Measurements from ENCODE around the gene CFAP57. TPM values are rescaled to one million over a fixed set of nuclear protein-coding genes. Genes with fewer than 3 reads are reported as not detected.

The CFAP57 gene
- total RNA-seq, 2 donors from 2014 or later, result not detected

DNA sequence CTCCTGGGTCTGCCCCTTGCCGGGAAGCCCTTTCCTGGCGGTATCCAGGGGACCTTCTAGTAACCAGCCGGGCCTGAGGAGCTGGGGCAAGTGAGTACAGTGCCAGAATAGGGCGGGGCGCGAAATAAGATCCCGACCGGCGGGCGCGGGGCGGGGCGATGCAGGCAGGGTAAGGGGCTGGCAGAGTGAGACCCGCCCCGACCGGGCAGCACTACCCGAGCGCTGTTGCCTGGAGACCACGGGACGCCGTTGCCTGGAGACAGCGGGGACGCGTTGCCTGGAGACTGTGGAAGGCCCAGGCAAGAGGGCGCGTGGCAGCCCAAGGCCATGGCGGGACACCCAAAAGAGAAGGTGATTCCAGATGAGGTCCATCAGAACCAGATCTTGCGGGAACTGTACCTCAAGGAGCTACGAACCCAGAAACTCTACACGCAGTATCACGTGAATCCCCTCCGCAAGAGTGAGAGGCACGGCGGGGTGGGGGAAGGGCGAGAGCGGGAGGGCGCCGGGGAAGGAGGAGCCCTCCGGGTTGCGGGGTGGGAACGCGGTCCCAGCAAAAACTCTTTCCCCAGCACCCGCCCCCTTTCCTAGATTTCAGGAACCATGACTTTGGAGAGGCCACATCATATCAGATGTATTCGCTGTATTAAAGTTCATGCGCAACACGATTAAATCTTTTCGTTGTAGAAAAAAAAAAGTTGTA, 24.4 kb upstream of the CFAP57 start:
- no peak overlapping the region for H3K4me3 Mint-ChIP-seq
- H3K4me1 Mint-ChIP-seq, result peaks cover 3% of the 10 kb centered on the region
- H3K36me3 Mint-ChIP-seq (ENCODE audit: low read depth), result peaks cover 21% of the 10 kb centered on the region
- DNase-seq (no peak), ATAC-seq (peak; percentile 33)
- peaks cover 84% of the 10 kb centered on the region for H3K27me3 Mint-ChIP-seq
- no peak overlapping the region for H3K27ac Mint-ChIP-seq
- no peaks in the 10 kb centered on the region for H3K9me3 ChIP-seq (ENCODE audit: control insufficient read depth, low read length, poor library complexity, severe bottlenecking)

DNA sequence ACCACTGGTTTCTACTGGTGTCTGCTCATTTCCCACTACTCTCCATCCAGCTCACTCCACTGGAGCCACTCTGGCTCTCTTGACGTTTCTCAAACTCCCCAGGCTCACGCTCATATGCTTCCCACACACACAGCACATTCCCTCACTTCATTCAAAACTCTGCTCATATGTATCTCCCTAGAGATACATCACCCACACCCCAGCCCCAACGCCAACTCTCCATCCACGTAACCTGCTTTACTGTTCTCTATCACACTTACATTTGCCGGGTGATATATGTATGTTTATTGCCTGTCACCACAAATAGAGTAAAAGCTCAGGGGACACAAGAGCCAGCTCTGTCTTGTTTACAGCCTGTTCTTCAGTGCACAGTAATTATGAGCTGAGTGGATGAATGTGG, 22.2 kb upstream of the CFAP57 start:
- DNase-seq (no peak), ATAC-seq (no peak)
- no peak overlapping the region for H3K27ac Mint-ChIP-seq
- H3K4me3 Mint-ChIP-seq, result no peak overlapping the region
- peaks cover 12% of the 10 kb centered on the region for H3K36me3 Mint-ChIP-seq (ENCODE audit: low read depth)
- no peaks in the 10 kb centered on the region for H3K9me3 ChIP-seq (ENCODE audit: control insufficient read depth, low read length, poor library complexity, severe bottlenecking)
- peaks cover 3% of the 10 kb centered on the region for H3K4me1 Mint-ChIP-seq
- peaks cover 72% of the 10 kb centered on the region for H3K27me3 Mint-ChIP-seq

DNA sequence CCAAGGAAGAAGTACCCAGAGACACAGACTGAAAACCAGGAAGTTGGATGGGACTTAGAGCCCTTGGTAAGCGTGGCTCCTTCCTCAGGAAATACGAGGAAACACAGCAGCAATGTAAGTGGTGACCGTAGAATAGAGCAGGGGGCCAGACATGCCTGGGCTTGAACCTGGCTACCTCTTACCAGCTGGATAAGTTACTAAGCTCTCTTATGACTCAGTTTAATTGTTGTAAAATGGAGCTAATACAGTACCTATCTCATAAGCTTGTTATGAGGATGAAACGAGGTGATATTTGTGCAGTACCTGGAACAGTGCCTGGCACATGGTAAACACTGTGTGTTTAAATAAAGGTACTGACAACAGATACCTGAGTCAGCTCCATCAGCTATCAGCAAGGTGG, 19.3 kb upstream of the CFAP57 start:
- Mint-ChIP-seq H3K4me1 (peaks cover 6% of the 10 kb centered on the region), H3K27me3 (peaks cover 54% of the 10 kb centered on the region), H3K27ac (no peak overlapping the region), H3K4me3 (no peak overlapping the region), H3K36me3 (ENCODE audit: low read depth) (peaks cover 12% of the 10 kb centered on the region)
- no peak for DNase-seq
- ATAC-seq, result no peak
- H3K9me3 ChIP-seq (ENCODE audit: control insufficient read depth, low read length, poor library complexity, severe bottlenecking), result no peaks in the 10 kb centered on the region

DNA sequence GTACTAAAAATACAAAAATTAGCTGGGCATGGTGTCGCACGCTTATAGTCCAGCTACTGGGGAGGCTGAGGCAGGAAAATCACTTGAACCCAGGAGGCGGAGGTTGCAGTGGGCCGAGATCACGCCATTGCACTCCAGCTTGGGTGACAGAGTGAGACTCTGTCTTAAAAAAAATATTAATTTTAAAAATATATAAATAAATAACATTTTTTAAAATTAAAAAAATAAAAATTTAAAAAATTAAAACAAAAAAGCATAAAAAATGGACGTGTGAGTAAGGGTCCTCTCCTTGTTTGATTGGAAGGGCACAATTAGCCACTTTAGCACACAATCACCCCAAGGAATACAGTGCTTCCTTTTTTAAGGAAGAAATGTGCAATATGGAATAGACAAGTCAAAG, 18.7 kb upstream of the CFAP57 start:
- no peak overlapping the region for H3K27ac Mint-ChIP-seq
- H3K4me1 Mint-ChIP-seq, result peaks cover 5% of the 10 kb centered on the region
- no peak overlapping the region for H3K4me3 Mint-ChIP-seq
- H3K36me3 Mint-ChIP-seq (ENCODE audit: low read depth), result peaks cover 10% of the 10 kb centered on the region
- H3K9me3 ChIP-seq (ENCODE audit: control insufficient read depth, low read length, poor library complexity, severe bottlenecking), result no peaks in the 10 kb centered on the region
- peaks cover 51% of the 10 kb centered on the region for H3K27me3 Mint-ChIP-seq
- ATAC-seq (no peak), DNase-seq (no peak)

DNA sequence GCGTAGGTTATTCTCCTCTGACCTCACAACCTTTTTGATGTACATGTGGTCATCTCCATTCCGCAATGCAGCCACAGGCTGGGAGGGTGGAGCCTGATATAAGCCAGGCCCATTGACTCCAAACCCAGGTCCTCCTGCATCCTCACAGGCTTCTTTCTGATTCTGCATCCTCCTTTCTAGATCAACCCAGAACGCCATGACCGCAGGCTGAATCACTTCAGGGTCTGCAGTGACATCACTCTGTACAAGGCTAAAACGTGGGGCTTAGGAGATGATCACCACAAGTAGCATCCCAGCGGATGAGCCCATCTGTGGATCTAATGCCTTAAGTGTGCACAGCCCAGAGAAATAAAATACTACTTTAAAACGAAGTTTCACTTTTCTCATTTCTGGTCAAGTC, 16.1 kb upstream of the CFAP57 start:
- H3K27me3 Mint-ChIP-seq, result peaks cover 27% of the 10 kb centered on the region
- no peaks in the 10 kb centered on the region for H3K36me3 Mint-ChIP-seq (ENCODE audit: low read depth)
- no peak overlapping the region for H3K4me3 Mint-ChIP-seq
- ATAC-seq, result no peak
- no peaks in the 10 kb centered on the region for H3K9me3 ChIP-seq (ENCODE audit: control insufficient read depth, low read length, poor library complexity, severe bottlenecking)
- DNase-seq, result no peak
- peaks cover 2% of the 10 kb centered on the region for H3K4me1 Mint-ChIP-seq
- H3K27ac Mint-ChIP-seq, result no peak overlapping the region

DNA sequence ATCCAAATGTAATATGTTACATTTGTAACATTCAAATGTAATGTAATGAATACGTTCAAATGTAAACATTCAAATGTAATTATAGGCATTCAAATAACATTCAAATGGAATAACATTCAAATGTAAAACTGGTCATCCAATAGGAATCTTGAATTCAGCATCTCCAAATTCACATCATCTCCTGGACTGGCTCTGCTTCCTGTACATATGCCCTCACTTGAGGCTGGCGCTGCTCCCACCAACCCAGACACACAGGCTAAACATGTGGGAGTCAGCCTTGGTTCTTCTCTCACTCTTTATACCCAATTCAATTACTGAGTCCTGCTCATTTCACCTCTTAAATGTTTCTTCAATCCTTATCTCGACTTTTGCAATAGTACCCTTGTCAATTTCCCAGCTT, 7.0 kb upstream of the CFAP57 start:
- Mint-ChIP-seq H3K4me1 (peaks cover 10% of the 10 kb centered on the region), H3K4me3 (no peak overlapping the region), H3K27me3 (no peaks in the 10 kb centered on the region), H3K36me3 (ENCODE audit: low read depth) (peaks cover 17% of the 10 kb centered on the region), H3K27ac (no peak overlapping the region)
- DNase-seq (no peak), ATAC-seq (no peak)
- no peaks in the 10 kb centered on the region for H3K9me3 ChIP-seq (ENCODE audit: control insufficient read depth, low read length, poor library complexity, severe bottlenecking)

DNA sequence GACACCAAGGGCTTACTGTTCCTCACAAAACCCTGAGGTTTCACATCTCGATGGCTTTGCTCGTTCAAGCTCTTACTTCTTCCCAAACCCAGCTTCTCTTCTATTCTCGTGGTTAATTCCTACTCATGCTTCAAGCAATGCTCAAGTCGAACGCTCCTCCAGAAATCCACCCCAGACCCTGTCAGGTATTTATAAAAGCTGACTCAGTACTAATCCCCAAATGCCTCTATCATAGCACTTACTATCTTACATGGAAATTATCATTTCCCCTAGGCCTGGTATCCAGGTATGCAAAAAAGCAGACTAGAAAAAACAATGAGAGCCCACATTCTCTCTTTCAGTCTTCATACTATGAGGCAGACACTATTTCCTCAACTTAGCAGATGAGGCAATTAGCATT, 6.4 kb upstream of the CFAP57 start:
- Mint-ChIP-seq H3K27me3 (no peaks in the 10 kb centered on the region), H3K4me1 (peaks cover 10% of the 10 kb centered on the region), H3K36me3 (ENCODE audit: low read depth) (peaks cover 17% of the 10 kb centered on the region), H3K4me3 (no peak overlapping the region), H3K27ac (no peak overlapping the region)
- no peaks in the 10 kb centered on the region for H3K9me3 ChIP-seq (ENCODE audit: control insufficient read depth, low read length, poor library complexity, severe bottlenecking)
- ATAC-seq, result no peak
- DNase-seq, result no peak

DNA sequence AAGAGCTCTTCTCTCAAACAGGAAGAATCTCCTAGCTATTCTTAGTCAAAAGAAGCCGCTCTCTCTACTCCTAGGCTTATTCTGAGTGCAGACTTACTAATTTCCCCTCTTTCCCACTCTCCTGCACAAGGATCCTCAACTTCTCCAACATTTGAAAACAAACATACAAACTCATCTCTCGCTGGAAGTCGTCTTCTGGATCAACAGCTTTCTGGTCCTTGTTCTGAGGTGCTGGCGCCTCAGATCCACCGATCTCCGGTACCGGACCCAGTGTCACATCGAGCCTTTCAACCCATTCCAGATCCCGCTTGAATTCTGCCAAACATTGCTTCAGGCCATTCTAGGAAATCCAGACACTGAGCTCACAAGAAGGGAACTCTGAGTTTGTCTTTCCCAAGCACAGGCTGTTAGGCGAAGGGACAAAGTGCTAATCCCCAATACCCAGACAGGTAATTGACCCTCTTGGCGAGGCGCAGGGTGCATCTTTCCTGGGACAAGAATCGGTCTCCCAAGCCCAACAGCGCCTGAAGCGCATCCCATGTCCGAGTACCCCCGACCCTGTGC, 736 bp upstream of the CFAP57 start:
- DNase-seq (no peak), ATAC-seq (no peak)
- Mint-ChIP-seq H3K27me3 (peaks cover 9% of the 10 kb centered on the region), H3K4me1 (peaks cover 19% of the 10 kb centered on the region), H3K27ac (peak overlapping the region; percentile 96), H3K4me3 (peak overlapping the region; percentile 99), H3K36me3 (ENCODE audit: low read depth) (peaks cover 10% of the 10 kb centered on the region)
- no peaks in the 10 kb centered on the region for H3K9me3 ChIP-seq (ENCODE audit: control insufficient read depth, low read length, poor library complexity, severe bottlenecking)

DNA sequence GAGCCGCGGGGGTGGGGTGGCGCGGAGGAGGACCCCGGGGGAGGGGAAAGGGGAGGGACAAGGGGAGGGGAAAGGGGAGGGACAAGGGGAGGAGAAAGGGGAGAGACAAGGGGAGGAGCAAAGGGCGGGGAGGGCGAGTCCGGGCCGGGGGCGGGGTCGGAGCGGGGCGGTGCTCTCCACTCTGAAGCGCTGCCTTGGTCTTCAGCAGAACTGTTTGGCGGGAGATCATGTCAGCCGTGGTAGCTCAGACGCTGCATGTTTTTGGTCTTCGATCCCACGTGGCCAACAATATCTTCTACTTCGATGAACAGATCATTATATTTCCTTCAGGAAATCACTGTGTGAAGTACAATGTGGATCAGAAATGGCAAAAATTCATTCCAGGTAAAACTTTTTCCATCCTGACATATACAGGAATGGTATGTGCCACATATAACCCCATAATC, 420 bp downstream of the CFAP57 start:
- DNase-seq (peak; percentile 68 to 83 (median 69)), ATAC-seq (peak; percentile 94)
- H3K4me3 Mint-ChIP-seq, result peak overlapping the region; percentile 99
- peaks cover 20% of the 10 kb centered on the region for H3K4me1 Mint-ChIP-seq
- H3K27me3 Mint-ChIP-seq, result peaks cover 21% of the 10 kb centered on the region
- H3K27ac Mint-ChIP-seq, result peak overlapping the region; percentile 96
- H3K9me3 ChIP-seq (ENCODE audit: control insufficient read depth, low read length, poor library complexity, severe bottlenecking), result no peaks in the 10 kb centered on the region
- peaks cover 9% of the 10 kb centered on the region for H3K36me3 Mint-ChIP-seq (ENCODE audit: low read depth)

DNA sequence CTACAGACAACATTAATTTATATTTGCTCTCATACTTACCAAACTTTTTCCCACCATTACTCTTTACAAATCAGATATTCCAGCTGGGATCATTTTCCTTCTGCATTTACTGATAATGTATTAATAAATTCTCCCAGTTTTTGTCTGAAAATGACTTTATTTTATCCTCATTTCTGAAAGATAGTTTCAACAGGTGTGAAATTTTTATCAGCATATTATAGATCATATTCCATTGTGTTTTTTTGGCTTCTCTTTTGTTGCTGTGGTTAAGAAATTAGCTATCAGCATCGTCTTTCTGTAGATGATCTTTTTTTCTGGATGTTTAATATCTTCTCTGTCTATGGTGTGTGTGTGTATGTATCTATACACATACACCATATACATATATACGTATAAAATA, 2.7 kb downstream of the CFAP57 start:
- peak overlapping the region; percentile 25 for H3K4me3 Mint-ChIP-seq
- H3K27ac Mint-ChIP-seq, result no peak overlapping the region
- H3K9me3 ChIP-seq (ENCODE audit: control insufficient read depth, low read length, poor library complexity, severe bottlenecking), result no peaks in the 10 kb centered on the region
- peaks cover 7% of the 10 kb centered on the region for H3K36me3 Mint-ChIP-seq (ENCODE audit: low read depth)
- peaks cover 26% of the 10 kb centered on the region for H3K27me3 Mint-ChIP-seq
- DNase-seq, result no peak
- H3K4me1 Mint-ChIP-seq, result peaks cover 20% of the 10 kb centered on the region
- no peak for ATAC-seq

DNA sequence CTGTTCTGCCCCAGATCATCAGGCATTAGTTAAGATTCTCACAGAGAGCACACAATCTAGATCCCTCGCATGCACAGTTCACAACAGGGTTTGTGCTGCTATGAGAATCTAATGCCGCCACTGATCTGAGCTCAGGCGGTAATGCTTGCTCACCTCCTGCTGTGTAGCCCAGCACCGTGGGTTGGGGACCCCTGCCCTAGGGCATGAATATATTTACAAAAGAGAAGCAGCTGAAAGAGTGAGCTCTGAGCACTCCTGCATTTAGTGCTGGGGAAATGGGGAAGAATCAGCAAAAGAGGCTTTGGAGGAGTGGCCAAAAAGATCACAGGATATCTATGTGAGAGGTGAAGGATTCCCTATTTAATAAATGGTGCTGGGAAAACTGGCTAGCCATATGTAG, 5.6 kb downstream of the CFAP57 start:
- no peaks in the 10 kb centered on the region for H3K9me3 ChIP-seq (ENCODE audit: control insufficient read depth, low read length, poor library complexity, severe bottlenecking)
- DNase-seq (no peak), ATAC-seq (no peak)
- no peak overlapping the region for H3K4me3 Mint-ChIP-seq
- H3K27ac Mint-ChIP-seq, result no peak overlapping the region
- H3K36me3 Mint-ChIP-seq (ENCODE audit: low read depth), result peaks cover 7% of the 10 kb centered on the region
- peaks cover 31% of the 10 kb centered on the region for H3K27me3 Mint-ChIP-seq
- peaks cover 7% of the 10 kb centered on the region for H3K4me1 Mint-ChIP-seq

DNA sequence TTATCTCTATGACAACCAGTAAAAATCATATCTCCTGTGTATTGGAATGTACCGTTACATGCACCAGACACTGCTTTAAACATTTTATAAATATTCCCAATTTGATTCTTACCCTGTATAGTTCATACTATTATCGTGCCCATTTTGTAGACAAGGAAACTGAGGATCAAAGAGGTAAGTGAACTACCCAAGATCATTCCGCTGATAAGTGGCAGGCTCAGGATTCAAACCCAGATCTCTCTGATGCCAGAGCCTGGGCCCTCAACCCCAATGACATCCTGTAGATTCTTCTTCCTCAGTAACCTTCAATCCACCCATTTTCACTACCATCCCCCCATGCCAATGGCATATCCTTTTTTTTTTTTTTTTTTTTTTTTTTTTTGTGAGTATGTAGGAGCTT, 12.3 kb downstream of the CFAP57 start:
- no peak overlapping the region for H3K4me3 Mint-ChIP-seq
- ATAC-seq, result no peak
- H3K9me3 ChIP-seq (ENCODE audit: control insufficient read depth, low read length, poor library complexity, severe bottlenecking), result no peaks in the 10 kb centered on the region
- H3K36me3 Mint-ChIP-seq (ENCODE audit: low read depth), result no peaks in the 10 kb centered on the region
- no peaks in the 10 kb centered on the region for H3K4me1 Mint-ChIP-seq
- peaks cover 13% of the 10 kb centered on the region for H3K27me3 Mint-ChIP-seq
- DNase-seq, result no peak
- H3K27ac Mint-ChIP-seq, result no peak overlapping the region

DNA sequence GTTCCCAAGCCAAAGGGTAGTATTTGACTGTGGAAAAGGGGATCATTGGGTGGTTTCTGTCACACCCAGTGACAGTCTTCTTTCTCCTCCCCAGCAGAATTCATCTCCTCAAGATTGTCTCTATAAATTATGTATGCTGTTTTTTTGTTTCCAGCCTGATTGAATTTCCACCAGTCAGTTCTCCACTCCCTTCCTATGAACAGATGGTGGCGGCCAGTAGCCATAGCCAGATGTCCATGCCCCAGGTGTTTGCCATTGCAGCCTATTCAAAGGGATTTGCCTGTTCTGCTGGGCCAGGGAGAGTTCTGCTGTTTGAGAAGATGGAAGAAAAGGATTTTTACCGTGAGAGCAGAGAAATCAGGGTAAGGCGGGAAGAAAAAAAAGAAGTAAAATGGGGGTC, 12.9 kb downstream of the CFAP57 start:
- DNase-seq (no peak), ATAC-seq (no peak)
- Mint-ChIP-seq H3K27me3 (peaks cover 13% of the 10 kb centered on the region), H3K27ac (no peak overlapping the region), H3K36me3 (ENCODE audit: low read depth) (no peaks in the 10 kb centered on the region), H3K4me3 (no peak overlapping the region), H3K4me1 (no peaks in the 10 kb centered on the region)
- H3K9me3 ChIP-seq (ENCODE audit: control insufficient read depth, low read length, poor library complexity, severe bottlenecking), result no peaks in the 10 kb centered on the region

DNA sequence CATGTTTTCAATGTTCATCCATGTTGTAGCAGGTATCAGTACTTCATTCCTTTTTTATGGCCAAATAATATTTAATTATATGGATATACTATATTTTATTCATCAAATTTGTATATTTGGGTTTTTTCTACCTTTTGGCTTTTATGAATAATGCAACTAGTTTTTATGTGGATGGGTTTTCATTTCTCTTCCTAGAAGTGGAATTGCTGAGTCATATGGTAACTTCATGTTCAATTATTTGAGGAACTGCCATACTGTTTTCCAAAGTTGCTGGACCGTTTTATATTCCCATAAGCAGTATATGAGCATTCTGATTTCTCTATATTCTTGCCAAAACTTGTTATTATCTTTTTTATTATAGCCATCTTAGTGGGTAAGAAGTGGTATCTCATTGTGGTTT, 16.0 kb downstream of the CFAP57 start:
- Mint-ChIP-seq H3K27ac (no peak overlapping the region), H3K4me1 (no peaks in the 10 kb centered on the region), H3K27me3 (peaks cover 19% of the 10 kb centered on the region), H3K36me3 (ENCODE audit: low read depth) (no peaks in the 10 kb centered on the region), H3K4me3 (no peak overlapping the region)
- DNase-seq (no peak), ATAC-seq (no peak)
- H3K9me3 ChIP-seq (ENCODE audit: control insufficient read depth, low read length, poor library complexity, severe bottlenecking), result no peaks in the 10 kb centered on the region

Measured in T-helper 17 cell (primary cell).